VCaP (cell line): ENCODE measurements around the gene ATP1A4.

Source experiments
- H3K27ac ChIP-seq: fragments of 450-650 bp; 2 replicates; pipeline ENCODE4 v1.5.1; 2017
- CTCF ChIP-seq: fragments of 450-650 bp; conservative IDR thresholded peaks from 2 replicates; pipeline ENCODE4 v1.5.1; 2017; ENCODE audit warnings: mild to moderate bottlenecking, moderate library complexity

The ATP1A4 gene

GRCh38 chr1:160196143-160196542 lies 44.7 kb downstream of the ATP1A4 start:
- TF ChIP-seq CTCF: no peak
- H3K27ac ChIP-seq: no peak overlapping the region

GRCh38 chr1:160197231-160197630 lies 45.8 kb downstream of the ATP1A4 start:
- H3K27ac ChIP-seq: no peak overlapping the region
- no peak for TF ChIP-seq CTCF

GRCh38 chr1:160200786-160201185 lies 49.4 kb downstream of the ATP1A4 start:
- TF ChIP-seq CTCF: no peak
- no peak overlapping the region for H3K27ac ChIP-seq

DNA sequence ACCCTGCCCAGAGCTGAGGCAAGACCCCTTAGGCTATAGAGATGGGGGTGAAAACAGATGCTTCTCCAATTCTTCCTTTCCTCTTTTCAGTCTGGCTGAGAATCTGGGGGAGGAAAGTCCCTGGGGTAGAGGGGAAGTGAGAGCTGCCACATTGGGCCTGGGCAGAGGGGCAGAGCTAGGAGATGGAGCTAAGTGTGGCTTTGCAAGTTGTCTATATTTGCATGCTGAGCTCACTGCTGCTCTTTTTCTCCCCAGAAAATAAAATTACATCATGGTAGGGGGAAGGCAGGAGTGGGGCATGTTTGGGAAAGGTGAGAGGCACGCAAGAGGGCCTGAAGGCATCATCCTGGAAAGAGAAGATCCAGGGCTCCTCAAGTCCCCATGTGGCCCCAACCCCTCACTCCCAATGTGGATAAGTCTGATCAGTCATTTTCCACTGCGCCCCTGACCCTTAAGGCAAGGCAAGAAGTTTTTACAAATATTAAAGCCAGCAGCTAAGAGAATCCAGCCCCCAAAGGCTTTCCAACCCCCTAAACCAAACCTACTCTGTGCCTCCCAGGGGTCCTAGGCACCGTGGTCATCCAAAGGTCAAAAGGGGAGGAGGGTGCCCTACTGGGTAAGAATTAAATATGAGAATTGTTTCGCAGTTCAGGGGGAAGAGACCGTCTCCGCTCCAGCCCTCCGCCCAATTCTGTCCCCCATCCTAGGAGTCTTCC lies 53.3 kb downstream of the ATP1A4 start:
- peak overlapping the region; percentile 86 for H3K27ac ChIP-seq
- TF ChIP-seq CTCF: no peak

DNA sequence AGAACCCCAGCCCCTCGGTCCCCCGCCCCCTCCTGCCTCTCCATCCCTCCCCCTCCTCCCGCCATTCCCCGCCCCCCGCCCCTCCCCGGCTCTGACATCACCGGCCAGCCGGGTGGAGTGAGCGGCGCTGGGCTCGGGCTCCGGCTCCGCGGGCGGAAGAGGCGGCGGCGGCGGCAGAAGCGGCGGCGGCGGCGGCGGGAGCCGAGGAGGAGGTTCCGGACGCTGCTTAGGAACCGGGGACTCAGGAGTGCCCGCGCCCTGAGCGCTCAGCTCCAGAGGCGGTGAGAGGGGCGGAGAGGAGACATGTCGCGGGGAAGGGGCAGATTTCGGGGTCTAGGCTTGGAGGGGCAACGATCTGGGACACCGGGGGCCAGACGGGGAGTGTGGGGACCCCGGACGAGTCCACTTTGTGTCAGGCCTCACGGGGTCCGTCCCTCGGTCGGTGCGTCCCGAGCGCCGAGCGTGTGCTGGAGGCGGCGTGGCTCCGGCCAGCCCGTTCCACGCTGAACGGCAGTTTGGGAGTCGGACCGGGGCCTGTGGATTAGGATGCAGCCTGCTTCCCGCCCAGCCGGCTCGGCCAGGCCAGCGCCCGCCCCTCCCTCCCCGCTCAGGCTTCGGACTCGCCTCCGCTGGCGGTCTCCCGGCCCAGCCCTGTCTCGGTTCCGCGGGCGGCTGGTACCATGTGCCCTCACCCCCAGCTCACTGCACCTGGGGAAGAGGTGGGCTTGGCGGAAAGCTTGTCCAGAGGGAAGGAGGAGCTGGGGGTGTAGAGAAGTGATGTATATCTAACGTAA lies 54.0 kb downstream of the ATP1A4 start, which contains the start of gene PEA15:
Gene PEA15 (plus strand): TSS at position 143 of the 794 bp plus-strand sequence. CDS start 6,161 bp downstream, outside the sequence.
- TF ChIP-seq CTCF: no peak
- peak within 1 kb of the TSS; percentile 86 for H3K27ac ChIP-seq

GRCh38 chr1:160206036-160206389 lies 54.6 kb downstream of the ATP1A4 start:
- TF ChIP-seq CTCF: no peak
- H3K27ac ChIP-seq: peak overlapping the region; percentile 86

DNA sequence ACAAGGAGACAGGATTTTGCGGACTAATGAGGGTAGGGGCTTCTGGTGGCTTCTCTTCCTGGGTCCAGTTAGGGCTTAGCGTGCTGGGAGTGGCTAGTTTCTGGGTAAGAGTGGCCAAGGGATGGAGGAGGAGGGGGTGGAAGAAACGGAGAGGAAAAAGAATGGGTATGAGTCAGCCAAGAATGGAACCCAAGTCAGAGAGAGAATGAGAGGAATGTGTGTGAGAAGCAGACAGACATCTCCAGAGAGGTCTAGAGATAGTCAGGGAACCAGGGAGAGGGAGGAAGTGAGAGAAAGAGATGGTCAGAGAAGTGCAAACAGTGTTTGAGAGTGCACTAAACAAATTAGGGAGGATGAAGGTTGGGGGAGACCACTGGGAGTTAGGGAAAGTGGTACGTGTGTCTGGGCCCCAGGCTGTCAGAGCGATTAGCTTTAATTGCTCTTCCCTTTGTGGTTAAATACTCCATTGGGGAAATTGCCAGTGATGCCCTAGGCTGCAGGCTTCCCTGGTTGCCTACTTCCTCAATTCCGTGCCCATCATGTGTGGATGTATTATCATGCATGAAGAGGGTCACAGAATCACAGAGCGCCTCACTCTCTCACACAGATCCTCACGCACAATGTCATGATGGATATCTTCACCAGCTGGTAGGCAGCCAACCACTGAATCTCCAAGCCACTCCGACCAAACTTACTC lies 55.2 kb downstream of the ATP1A4 start:
- H3K27ac ChIP-seq: peak overlapping the region; percentile 86
- TF ChIP-seq CTCF: no peak
